GM19438 (cell line): Measurements from ENCODE around the gene ZFHX3.

Experiments
- ATAC-seq: cut with Tn5 transposase; IDR thresholded peaks from one replicate; pipeline ENCODE4 v1.9.1; 2021; ENCODE audit warnings: low read depth; ENCODE audit not compliant: unreplicated experiment

The ZFHX3 gene

GRCh38 chr16:73068541-73069401 lies 20.8 kb upstream of the ZFHX3 start:
- ATAC-seq, result no peak

GRCh38 chr16:73067671-73068540 lies 20.0 kb upstream of the ZFHX3 start:
- no peak for ATAC-seq

- no peak for ATAC-seq
Observed at GRCh38 chr16:73066927-73067670, 19.2 kb upstream of the ZFHX3 start.

- no peak for ATAC-seq
Observed at GRCh38 chr16:73066331-73066926, 18.5 kb upstream of the ZFHX3 start.

GRCh38 chr16:73065632-73066330 lies 17.9 kb upstream of the ZFHX3 start:
- no peak for ATAC-seq

- ATAC-seq, result no peak
Observed at GRCh38 chr16:73064994-73065545, 17.1 kb upstream of the ZFHX3 start.

GRCh38 chr16:73064212-73064993 lies 16.5 kb upstream of the ZFHX3 start:
- no peak for ATAC-seq

GRCh38 chr16:73063854-73064211 lies 15.9 kb upstream of the ZFHX3 start:
- no peak for ATAC-seq

- ATAC-seq, result no peak
Observed at GRCh38 chr16:73062743-73063733, 15.1 kb upstream of the ZFHX3 start.

- ATAC-seq, result no peak
Observed at GRCh38 chr16:73062001-73062616, 14.2 kb upstream of the ZFHX3 start.

- no peak for ATAC-seq
Observed at GRCh38 chr16:73060892-73061490, 13.1 kb upstream of the ZFHX3 start.

GRCh38 chr16:73059779-73060615 lies 12.1 kb upstream of the ZFHX3 start:
- no peak for ATAC-seq

- ATAC-seq, result peak; percentile 34
Observed at GRCh38 chr16:73058616-73059409, 10.9 kb upstream of the ZFHX3 start.

- peak; percentile 76 for ATAC-seq
Observed at GRCh38 chr16:73058221-73058615, 10.3 kb upstream of the ZFHX3 start.
